HPDE6-E6E7 (cell line): Measurements from ENCODE around the gene TENM4.
"Not testable (repeated sequence)": the region's sequence is repeated elsewhere in the genome, so short reads cannot be mapped to it uniquely, and the experiment has no call there.

Experiments
- DNase-seq: peaks from one replicate; pipeline ENCODE4 v3.0.0; 2011; ENCODE audit warnings: missing footprints; ENCODE audit errors: extremely low spot score

Gene TENM4

DNA sequence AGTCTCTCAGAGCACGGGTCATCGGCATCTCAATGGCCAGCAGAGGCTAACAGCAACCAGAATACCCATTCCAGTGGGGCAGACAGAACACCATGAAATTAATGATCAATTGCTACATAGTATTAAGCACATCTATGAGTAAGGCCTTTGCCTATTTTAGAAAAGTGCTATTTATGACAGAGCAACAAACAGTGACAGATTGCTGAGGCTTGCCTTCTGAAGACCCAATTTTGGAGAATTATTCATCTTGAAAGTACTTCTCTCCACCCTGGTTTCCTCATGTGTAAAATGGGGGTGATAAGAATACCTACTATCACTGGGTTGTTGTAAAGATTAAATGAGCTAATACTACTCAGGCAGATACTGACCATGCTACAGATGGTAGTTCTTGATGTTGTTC is 232.7 kb downstream of the TENM4 start:
- no peak for DNase-seq

DNA sequence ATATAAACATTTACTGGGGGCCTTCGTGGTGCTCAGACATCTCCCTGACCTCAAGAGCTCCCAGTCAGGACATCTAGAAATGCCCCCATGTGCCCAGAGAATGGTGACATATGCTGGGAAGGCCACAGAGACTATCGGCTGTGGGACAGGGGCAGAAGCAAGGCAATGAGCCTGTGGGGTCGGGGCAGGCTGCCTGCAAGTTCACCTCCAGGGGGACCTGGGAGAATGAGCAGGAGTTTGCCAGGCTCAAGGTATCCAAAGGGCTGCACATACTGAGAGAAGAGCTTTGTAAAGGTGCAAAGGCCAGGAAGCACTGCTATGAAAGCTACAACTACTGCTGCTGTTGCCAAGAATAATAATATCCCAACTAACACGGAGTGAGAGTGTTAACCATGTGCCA is 233.9 kb downstream of the TENM4 start:
- no peak for DNase-seq

DNA sequence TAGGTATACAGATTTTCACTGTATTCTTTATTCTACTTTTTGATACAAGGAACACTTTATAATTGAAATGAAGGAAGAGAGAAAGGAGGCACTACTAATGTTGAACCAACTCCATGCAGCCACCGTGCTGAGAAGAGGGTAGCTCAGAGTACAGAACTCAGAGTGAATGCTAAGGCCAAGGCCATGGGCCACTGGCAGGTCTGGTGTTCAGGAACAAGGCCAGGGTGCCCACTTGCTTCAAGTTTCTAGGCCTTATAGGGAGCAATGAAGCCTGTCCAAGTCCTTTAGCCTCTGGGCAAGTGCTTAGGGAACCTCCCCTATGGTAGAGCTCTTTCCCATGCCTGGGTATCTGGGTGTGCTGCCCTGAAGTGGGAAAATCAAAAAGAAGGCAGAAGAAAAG is 235.0 kb downstream of the TENM4 start:
- no peak for DNase-seq

DNA sequence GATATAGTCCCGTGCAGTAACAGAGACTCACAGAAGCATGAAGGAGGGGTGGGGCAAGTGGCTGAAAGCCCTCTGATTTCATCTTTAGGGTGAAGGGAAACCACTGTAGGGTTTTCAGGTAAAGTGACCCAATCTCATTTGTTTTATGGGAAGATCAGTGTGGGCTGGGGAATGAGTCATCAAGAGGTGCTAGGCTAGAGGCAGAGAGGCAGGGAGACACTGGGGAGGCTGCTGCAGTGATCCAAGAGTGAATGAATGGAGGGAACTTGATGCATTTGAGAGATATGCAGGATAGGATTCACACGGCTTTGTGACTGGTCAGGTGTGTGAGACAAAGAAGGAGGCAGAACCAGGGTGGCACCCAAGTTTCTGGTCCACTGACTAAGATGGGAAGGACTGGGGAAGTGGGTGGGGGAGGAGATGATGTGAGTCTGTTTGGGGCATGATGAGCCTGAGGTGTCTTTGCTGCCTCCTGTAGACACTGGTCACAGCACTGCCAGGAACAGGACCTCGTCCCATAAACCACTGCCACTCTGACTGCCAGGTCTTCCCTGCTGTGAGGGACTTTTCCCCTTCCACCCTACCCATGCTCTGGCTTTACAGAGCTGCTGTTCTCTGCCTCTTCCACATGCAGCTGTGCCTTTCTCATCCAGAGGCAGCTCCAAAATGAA is 239.0 kb downstream of the TENM4 start:
- no peak for DNase-seq

DNA sequence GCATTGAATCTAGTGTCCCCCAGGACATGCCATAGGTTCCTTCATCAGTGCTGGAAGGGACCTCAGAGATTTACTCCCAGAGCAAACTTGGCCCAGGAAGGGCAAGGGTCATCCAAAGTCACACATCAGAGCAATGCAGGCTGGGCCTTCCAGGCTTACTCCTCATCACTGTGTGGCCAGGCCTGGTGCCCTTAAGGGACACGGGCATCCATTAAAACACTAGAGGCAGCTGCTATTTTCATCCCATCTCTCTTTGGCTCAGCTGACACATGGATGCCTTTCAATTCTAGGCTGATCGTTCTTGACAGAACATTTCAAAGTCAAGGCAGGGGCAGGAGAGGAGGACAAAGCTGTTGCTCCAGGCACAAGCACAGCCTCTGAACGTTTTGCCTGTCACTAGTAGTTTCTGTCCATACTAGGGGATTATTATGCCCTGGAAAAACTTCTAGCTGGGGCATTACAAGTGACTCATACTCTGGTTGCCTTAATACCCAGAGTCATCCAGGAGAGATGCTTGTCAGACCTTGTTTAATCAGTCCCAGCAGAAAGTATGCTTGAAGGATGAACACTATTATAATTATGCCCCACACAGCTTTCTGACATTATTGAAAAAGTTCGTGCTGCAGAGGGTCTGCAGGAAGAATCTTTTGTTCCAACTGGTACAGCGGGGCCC is 240.3 kb downstream of the TENM4 start:
- DNase-seq = no peak

DNA sequence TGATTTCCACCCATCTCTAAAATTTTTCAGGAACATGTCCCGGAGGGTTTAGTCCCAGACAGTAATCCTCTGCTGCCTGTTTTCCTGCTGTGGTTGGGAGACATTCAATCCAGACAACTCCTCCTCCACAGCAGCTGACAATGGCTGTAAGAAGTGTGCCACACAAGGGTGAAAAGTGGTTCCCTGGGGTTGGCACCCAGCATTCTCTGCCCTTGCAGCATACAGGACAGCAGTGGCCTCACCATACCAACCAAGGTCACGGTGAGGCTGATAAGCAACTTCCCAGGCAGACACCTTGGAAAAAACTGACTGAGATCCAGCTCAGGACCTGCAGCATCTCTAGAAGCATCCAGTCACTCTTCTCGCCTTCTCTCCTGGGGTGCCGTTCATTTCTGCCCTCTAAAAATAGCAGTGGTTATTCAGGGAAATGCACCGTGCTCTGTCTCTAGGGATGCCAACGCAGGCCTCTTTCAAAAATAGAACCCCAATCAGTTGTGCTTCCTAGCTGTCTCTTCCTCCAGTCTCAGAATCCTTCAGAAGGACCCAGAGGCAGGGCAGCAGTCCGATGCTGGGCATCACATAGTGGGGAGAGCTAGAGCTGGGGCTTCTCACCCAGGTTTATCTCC is 241.0 kb downstream of the TENM4 start:
- DNase-seq = no peak

DNA sequence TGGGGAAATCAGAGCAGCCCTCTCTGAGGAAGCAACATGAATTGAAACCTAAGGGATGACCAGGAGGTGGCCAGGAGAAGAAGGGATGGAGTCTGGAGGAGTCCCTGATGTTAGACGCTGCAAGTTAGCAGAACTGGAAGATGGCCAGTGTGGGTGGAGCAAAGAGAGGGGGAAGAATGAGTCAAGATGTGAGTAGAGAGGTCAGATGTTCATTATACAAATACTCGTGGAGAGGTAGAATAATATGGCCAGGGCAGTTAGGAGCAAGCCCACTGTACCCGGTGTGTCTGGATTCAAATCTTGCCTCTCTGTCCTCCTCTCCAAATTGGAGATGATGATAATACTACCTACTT is 242.0 kb downstream of the TENM4 start:
- no peak for DNase-seq

DNA sequence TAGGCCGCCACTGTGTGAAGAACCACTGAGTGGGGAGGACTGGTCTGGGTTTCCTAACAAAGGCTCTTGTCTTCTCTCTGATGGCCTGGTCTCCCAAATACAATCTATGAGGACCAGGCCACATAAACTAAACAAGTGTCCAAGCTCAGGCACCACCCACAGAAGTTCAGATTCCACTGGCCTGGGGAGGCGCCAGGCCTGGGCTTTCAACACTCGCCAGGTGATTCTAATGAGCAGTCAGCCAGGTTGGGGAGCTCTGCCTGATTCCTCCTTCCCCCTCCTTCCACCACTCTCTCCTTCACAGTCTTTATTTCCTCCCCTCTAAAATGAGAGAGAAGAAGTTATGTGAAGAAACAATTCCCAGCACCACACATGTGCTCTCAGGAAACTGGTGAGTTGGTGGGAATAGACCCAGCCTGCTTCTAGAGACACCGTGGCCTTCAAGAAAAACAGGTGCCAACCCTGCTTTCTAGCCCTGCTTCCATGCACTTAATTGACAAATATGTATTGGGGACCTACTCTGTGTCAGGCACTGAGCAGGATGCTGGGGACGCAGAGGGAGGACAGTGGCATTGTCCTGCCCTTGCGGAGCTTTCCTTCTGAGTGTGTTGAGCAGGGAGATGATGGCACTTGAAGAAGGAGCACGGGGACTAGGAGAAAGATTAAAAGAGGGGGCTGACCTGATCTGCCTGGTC is 242.5 kb downstream of the TENM4 start:
- DNase-seq = no peak

DNA sequence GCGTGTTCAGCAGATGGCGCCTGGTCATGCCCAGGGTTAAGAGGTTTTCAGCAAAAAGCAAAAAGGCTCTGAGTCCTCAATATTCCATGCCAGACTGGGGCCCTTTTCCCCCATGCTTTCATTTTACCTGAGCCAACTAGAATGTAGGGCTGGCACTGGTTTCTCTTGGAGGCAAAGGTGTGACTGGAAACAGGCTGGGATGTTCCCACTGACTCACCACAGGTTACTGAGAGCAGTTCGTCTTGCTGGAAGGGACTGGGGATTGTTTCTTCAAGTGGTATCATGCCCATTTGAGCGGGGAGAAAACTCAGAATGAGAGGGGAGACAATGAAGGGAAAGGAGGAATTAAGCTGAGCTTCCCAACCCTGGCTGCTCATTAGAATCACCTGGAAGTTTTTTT is 243.9 kb downstream of the TENM4 start:
- DNase-seq = peak; percentile 48

DNA sequence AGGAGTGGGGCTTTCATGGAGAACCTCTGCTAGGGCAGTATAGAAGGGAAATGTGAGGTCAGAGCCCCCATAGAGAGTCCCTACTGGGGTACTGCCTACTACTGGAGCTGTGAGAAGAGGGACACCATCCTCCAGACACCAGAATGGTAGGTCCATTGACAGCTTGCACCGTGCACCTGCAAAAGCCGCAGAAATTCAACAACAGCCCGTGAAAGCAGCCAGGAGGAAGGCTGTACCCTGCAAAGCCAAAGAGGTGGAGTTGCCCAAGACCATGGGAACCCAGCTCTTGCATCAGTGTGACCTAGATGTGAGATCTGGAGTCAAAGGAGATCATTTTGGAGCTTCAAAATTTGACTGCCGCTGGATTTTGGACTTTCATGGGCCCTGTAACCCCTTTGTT is 245.6 kb downstream of the TENM4 start:
- DNase-seq = no peak

DNA sequence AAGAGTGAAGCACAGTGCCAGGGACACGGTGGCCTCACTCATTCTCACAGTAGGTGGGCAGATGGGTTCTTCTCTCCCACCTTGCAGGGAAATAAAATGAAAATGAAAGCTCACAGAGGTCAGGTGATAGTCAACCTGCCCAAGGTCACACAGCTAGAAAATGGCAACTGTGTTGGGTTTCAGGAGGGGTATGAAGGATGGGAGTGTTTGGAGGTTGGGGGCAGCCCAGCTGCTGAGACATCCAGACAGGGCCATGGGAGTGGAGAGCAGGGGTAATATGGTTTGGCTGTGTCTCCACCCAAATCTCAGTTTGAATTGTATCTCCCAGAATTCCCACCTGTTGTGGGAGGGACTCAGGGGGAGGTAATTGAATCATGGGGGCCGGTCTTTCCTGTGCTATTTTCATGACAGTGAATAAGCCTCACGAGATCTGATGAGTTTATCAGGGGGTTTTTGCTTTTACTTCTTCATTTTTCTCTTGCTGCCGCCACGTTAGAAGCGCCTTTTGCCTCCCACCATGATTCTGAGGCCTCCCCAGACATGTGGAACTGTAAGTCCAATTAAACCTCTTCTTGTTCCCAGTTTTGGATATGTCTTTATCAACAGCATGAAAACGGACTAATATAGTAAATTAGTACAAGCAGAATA is 247.0 kb downstream of the TENM4 start:
- DNase-seq = no peak

DNA sequence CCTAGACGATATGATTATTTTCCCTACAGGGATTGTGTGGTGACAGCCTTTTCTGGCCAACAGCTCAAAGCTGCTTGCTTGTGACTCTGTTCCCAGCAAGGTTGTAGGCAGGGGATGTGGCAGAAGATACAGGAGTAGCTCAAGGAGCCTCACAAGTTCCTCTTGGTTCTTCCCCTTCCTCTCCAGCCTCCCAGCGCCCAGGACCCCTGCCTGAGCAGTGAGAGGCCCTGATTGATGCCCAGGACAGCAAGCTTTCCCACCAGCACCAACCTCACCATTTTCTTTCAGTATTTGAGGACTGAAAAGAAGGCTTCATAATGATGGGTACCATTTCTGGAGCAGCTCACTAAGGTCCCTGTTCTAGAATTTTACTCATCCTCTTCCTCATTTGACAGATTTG is 248.0 kb downstream of the TENM4 start:
- DNase-seq = no peak

DNA sequence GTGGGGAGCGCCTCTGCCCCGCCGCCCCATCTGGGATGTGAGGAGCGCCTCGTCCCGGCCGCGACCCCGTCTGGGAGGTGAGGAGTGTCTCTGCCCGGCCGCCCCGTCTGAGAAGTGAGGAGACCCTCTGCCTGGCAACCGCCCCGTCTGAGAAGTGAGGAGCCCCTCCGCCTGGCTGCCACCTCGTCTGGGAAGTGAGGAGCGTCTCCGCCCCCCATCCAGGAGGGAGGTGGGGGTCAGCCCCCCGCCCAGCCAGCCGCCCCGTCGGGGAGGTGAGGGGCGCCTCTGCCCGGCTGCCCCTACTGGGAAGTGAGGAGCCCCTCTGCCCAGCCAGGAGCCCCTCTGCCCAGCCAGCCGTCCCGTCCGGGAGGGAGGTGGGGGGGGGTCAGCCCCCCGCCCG is 249.1 kb downstream of the TENM4 start:
- not testable (repeated sequence) for DNase-seq

DNA sequence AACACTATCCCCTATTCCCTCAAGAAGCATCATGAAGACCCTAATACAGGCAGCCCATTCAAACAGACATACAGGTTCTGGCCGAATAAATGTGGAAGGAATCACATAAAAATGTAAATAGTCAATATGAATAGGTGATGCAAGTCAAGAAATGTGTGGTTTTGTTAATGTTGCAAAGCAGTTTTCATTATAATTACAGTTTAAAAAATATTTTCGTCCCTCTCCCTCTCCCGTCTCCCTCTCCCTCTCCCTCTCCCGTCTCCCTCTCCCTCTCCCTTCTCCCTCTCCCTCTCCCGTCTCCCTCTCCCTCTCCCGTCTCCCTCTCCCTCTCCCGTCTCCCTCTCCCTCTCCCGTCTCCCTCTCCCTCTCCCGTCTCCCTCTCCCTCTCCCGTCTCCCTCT is 250.3 kb downstream of the TENM4 start:
- not testable (repeated sequence) for DNase-seq

DNA sequence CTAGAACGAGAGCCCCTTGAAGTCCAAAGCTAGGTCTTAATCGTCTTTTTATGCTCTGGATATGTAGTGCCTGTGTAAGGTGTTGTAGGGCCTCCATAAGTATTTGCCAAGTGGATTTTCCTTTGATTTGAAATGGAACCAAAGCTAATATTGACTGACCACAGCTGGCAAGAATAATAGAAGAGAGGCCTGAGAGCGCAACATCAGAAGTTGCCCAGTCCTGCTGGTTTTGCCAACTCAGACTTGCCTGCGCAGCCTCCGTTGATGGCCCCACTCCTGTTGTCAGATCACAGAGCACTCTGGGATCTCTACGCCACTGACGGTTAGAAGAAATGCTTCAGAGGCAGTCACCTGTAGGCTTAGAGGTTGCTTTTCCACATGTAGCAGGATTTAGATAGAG is 251.2 kb downstream of the TENM4 start:
- no peak for DNase-seq

DNA sequence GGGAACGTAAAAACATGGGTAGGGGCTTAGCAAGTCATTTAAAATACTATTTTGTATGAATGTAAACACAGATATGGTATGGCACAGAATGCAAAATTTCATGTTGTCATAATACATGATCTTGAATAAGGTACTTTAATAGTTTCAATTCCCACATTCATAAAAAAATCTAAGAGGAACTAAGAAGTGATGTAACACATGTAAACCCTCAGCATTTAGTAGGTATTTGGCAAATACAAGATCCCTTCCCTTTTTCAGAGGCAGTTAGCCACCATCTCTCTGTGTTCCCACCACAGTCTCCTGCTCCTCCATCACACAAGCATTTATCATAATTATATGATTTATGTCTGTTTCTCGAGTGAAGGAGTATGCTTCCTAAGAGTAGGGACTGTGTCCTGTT is 251.8 kb downstream of the TENM4 start:
- DNase-seq = no peak

DNA sequence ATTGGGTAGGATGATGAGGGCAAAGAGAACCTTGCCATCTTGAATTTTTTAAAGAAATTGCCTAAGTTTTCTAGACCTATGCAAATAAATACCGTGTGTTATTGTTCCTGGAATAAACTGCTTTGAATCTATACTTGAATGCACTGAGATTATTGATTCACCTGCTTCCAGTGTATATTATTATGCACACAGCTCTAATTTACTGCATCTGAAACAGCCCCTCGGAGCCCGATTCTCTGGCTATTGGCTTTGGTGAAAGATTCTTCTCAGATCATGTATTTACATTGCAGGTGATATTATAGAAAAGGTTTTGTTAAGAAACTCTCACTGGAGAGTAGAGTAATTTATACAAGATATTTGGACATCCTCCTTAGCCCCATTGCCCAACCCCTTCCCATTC is 254.2 kb downstream of the TENM4 start:
- no peak for DNase-seq

DNA sequence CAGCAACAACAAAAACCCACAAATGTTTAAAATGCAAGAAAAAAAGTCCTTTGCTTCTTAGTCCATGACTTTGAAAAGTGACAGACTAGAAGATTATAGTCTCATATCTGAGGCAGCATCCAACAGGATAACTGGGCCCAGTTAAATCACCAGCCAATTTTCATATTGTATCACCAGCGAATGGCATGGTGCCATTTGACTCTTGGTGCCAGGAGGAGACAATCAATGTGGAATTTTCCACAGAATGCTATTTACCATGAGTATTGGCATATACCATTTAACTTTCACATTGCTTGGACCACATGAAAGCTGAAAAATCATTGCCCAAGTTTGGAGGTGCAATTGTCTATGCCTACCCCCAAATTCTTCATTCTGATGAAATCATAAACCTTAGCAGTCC is 255.5 kb downstream of the TENM4 start:
- DNase-seq = no peak

DNA sequence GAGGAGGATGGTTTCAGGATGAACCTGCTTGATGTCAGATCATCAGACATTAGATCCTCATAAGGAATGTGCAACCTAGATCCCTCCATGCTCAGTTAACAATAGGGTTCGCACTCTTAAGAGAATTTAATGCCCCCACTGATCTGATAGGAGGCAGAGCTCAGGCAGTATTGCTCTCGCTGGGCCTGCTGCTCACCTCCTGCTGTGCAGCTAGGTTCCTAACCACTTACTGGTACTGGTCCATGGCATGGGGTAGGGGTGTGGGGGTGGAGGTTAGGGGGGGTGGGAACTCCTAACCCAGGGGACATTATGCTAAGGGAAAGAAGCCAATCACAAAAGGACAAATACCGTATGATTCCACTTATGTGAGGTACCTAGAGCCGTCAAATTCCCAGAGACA is 256.5 kb downstream of the TENM4 start:
- no peak for DNase-seq

DNA sequence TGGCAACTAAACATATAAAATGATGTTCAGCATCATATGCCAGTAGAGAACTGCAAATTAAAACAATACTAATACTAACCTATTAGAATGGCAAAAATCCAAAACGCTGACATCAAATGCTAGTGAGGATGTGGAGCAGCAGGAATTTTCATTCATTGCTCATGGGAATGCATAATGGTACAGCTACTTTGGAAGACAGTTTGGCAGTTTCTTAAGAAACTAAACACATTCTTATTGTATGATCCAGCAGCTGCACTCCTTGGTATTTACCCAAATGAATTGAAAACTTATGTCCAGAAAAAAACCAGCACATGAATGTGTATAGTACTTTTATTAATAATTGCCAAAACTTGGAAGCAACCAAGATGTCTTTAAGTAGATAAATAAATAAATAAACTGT is 258.0 kb downstream of the TENM4 start:
- no peak for DNase-seq

DNA sequence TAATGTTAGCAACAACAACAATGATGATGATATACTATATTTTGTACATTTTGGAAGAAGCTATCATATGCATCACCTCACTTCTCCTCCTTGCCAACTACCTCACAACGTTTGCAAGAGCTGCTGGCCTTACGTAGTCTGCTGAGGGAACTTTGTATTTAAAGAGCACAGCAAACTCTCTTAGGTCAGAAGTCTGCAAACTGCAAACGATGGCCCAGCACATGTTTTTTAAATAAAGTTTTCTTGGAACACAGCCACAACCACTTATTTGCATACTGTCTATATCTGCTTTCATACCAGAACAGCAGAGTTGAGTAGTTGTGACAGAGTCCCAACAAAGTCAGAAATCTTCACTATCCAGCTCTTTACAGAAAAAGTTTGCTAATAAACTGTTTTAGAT is 261.7 kb downstream of the TENM4 start:
- DNase-seq = no peak
